GM19043 (cell line): ENCODE results near the gene HUNK.
"Not testable (repeated sequence)": the region's sequence is repeated elsewhere in the genome, so short reads cannot be mapped to it uniquely, and the experiment has no call there.

Experiments
- ATAC-seq: cut with Tn5 transposase; IDR thresholded peaks from one replicate; pipeline ENCODE4 v1.9.1; 2021; ENCODE audit warnings: low read depth; ENCODE audit not compliant: unreplicated experiment

The HUNK gene

GRCh38 chr21:31869750-31870149 is 3.1 kb upstream of the HUNK start:
- no peak for ATAC-seq

DNA sequence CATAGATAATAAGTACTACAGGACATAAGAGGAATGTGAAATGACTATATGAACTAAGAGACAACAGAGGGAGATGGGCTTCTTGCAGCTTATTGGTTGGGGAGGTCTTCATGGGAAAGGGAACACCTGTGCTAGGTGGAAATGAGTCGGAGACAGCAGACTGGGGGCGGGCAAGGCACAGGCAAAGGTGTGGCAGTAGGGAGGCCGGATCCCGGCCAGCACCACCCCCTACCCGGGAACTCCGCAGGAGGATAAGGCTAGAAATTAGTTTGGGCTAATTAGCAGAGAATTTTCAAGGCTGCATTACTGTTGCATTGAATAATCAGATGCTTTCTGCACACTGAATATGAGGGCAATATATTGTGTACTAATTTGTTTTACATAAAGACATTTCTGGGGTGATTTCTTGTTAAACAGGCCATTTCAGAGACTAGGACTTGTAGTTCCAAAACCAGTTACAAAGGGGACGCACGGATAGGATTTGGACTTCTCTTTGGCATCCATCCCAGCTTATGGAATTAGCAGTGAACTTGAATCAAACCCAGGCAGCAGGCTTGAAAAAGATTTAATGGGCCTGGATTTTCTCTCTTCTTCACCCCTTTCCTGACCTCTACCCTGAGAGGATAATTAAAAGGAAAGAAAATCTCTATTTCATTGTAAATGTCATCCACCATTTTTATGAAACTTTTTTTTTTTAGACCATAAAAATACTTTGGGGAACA is 2.2 kb upstream of the HUNK start:
- no peak for ATAC-seq

DNA sequence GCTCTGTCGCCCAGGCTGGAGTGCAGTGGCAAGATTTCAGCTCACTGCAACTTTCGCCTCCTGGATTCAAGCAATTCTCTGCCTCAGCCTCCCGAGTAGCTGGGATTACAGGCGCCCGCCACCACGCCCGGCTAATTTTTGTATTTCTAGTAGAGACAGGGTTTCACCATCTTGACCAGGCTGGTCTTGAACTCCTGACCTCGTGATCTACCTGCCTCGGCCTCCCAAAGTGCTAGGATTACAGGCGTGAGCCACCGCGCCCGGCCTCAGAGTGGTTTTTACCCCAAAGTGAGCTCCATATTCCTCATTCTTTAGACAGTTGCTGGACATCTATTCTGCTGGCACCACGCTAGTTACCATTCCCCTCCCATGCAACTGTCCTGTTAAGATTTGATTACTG is 1.4 kb upstream of the HUNK start:
- not testable (repeated sequence) for ATAC-seq

- ATAC-seq: no peak
Measured at GRCh38 chr21:31872072-31872451, 758 bp upstream of the HUNK start.

DNA sequence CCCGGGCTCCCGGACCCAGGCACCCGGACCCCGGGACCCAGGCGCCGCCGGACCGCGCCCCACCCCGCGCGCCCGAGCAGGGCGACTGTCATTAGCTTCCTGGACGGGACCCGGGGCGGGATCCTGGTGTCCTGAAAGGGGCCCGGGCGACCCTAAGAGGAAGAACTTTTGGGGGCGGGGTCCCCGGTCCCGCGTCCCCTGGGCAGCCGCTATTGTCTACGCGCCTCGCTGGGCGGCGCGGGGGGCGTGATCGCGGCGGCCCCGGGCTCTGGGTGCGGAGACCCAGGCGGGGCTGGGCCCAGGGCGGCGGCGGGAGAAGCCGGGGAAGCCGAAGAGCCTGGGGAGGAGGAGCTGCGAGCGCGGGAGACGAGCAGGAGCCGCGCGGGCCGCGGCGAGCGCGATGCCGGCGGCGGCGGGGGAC is 465 bp downstream of the HUNK start:
- no peak for ATAC-seq

DNA sequence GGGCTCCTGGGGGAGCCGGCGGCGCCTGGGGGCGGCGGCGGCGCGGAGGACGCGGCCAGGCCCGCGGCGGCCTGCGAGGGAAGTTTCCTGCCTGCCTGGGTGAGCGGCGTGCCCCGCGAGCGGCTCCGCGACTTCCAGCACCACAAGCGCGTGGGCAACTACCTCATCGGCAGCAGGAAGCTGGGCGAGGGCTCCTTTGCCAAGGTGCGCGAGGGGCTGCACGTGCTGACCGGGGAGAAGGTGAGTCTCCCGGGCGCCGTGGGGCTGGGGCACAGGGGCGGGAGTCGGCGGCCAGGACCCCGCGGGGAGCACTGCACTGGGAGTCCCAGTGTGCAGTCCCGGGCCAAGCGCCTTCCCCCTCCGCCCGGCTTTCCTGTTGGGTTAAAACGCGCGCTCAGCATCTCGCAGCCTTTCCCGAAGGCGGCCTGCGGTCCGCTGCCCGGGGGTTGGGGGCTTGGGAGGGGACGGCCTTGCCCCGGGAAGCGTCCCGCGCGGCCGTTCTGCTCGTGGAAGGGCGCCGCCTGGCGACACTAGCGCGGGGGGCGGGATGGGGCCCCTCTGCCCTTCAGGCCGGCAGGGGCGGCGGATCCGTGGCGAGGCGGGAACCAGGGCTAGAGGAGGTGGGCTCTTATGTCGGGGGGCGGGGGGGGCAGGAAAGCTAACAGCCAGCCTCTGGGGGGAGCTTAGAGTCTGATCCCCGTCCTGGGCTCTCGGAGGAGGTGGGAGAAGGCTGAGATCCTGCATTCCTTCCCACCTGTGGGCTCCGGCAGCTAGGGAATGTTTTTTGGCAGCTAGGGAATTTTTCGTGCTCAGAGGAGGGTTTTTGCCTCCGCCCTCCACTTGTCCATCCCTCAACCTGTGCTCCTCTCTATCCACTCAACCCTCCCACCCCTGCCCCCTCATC is 1.1 kb downstream of the HUNK start:
- no peak for ATAC-seq

- ATAC-seq: no peak
Measured at GRCh38 chr21:31874812-31875212, 2.0 kb downstream of the HUNK start.

DNA sequence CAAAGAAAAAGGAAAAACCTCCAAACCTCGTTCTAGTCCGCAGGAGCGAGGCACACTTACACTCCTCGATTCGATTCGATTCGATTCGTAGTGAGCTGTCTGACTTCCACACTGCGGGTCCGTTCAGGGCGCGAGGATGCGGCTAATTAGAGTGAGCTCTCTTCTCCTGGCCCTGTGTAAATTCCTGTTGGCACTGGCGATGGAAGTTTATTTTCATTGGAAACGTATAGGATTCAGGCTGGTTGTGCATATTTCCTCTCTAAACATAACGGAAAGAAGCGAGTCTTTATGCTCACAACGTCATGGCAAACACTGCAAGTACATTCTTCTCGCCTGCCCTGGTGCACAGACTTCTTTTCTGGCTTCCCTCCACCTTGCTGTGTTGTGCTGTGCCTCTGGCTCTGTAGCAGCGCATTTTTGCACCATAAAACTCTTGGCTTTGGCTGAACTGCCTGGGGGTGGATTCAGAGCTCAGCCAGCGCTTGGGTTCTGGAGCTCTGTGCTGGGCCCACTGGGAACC is 2.7 kb downstream of the HUNK start:
- no peak for ATAC-seq

DNA sequence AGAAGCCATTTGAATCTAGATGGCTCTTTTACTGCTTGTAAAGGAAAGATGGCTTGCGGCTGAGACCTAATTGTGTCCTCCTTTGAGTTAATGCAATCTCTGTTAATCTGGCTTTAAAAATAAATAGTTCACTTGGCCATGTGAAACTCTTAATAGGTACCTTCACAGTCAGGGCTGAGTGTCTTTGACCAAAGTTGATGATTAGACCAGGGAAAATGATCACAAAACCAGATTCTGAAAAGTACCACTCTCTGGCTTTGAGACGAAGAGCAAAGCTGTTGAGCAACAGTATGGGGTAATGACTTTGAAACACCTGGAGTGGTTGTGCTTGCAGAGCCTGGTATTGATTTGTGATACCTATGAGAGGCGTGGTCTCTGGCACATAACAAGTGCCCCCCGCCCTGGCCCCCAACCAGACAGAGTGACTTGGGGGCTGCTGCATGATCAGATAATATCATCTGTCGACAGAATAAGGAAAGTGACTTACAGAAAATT is 4.7 kb downstream of the HUNK start:
- ATAC-seq: no peak

DNA sequence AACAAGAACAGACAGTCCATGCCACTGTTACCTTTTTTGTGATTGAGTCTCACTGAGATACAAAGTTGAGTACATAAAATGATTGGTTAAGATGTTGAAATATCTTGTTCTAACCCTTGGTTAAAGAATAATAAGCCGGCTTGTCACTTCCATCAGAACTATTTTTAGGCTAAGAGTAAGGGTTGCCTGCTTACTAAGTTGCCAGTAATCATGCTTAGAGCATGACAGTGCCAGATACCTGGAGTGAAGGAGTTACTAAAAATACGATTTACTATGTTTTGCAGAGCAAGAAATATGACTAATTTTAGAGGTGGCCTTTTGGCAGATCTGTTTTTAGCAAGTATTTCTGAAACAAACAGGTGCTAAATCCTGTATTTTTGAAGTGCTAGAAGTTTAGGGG is 6.0 kb downstream of the HUNK start:
- ATAC-seq: no peak

DNA sequence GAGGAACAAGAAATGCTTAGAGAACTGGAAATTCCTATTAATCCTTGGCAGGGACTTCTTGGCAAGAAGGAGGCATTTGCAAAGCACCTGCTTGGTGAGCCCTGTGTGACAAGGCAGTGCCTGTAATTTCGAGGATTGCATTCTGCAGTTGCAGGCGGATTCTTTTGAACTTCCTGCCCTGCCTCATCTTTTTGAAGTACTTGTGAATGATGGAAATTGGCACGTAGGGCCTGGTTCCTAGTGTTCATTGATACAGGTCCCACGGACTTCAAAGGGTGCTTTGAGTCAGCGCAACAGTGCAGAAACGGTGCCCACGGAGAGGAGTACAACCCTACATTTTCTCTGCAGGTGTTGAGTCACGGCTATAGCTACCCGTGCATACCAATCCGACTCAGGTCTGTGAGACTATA is 6.4 kb downstream of the HUNK start:
- ATAC-seq: no peak

GRCh38 chr21:31879911-31880310 is 7.1 kb downstream of the HUNK start:
- no peak for ATAC-seq

- ATAC-seq: no peak
Measured at GRCh38 chr21:31880816-31881215, 8.0 kb downstream of the HUNK start.

DNA sequence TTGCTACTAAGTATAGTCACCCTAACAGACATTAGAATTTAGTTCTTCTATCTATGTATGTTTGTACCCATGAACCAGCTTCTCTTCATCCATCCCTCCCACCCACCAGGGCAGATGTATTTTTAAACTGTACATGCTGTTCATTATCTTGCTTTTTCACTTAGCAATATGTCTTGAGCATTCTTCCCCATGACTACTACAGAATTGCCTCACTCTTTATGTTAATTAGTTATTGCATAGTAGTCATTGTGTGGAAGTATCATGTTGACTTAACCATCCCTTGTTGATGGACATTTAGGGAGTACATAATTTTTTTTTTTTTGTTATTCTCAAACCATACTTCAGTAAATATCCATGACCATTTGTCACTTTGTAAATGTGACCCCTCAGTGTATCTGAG is 9.9 kb downstream of the HUNK start:
- ATAC-seq: no peak

DNA sequence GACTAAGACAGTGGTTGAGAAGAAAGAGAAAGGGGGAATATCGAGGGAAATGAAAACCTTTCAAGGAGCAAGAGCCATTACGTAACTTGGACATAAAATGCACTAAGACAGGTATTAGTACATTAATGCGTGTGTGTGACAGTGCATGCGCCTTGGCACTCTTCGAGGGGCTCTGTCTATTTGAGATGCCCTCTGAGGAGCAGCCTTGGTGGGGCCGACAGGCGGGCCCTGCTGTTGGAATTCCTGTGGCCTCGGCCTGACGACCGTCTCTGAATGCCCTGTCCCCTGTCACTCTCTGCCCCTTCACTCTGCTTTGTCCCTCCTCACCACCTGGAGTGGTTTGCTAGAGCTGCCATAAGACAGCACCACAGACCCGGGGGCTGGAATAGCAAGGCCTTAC is 12.3 kb downstream of the HUNK start:
- no peak for ATAC-seq

- no peak for ATAC-seq
Measured at GRCh38 chr21:31886915-31887314, 14.1 kb downstream of the HUNK start.

DNA sequence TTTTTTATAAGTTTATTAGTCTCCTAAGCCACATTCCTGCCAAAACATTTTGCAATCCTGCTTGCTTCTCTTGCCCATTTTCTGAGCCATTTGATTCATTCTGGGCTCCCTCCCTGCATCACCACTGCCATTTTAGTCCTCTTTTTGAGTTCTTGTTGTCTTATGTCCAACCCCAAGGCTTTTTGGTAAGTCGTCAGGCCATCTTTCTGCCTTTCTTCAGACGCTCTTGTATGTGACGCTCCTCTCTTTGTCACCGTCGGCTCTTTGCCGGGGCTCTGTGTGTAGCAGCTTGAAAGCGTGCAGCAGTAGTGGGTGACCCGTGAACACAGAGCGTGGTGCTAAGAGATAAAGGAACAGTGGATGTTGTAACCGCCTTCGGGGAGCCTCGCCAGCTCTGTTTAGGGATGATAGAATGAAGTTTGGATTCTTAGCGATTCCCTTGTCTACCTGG is 14.6 kb downstream of the HUNK start:
- no peak for ATAC-seq

- no peak for ATAC-seq
Measured at GRCh38 chr21:31888936-31889371, 16.1 kb downstream of the HUNK start.

DNA sequence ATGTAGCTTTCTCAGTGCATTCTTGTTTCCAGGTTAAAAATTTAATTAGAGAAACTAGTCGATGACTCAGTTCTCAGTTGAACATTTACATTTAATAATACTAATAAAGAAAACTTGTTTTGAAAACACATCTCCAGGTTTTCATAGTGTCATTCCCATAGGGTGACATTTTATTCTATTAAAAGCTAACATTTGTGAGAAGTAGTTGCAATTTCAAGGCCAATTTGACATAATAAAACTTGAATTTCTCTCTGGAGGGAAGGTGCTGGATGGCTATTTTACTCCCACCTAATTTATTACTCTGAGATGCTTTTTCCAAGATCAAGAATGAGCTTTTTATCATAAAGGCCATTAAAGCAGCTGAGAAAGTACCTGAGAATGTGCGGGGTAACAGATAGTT is 16.6 kb downstream of the HUNK start:
- ATAC-seq: no peak

DNA sequence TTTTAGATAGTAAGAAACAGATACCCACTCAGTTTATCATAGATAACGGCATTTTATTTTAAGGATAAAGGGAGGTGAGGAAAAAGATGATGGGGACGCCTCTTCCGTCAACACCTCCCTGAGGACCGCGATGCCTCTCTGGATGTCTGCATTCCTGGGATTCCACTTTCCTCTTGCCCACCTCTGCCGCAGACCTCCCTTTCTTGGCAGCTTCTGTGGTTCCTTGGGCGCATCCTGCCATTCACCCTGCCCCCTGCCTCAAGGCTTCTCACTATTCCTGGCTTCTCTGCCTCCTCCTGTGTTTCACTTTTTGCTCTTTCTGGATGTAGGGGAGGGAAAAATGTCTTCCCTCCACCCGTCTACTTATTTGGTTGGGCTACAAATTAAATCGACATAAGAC is 19.9 kb downstream of the HUNK start:
- ATAC-seq: no peak

DNA sequence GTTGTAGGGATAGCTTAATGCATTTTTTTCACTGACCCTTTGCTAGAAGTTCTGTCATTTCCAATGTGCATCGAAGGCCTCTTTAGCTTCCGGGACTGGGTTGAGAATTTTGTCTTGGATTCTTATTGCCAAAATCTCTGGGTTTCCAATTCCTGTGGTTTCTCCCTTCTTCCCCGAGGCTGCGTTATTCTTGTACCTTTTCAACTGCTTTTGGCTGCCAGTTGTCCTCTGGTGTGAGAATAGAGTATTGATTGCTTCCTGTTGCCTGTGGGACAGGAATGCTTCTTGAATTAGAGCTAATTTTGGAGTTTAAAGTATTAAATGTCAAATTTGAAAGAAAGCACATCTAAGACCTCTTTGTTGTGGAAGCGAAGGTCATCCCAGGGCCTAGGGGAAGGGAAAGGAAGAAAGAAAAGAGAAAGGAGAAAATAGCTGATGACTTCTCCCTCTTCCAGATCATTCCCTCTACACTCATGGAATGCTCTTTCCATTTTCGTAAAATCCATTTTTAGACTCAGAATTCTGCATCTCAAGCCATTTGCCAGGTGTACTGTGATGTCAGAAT is 21.1 kb downstream of the HUNK start:
- no peak for ATAC-seq
